Measurements from ENCODE around the gene TRIM8.

TRIM8 gene

DNA sequence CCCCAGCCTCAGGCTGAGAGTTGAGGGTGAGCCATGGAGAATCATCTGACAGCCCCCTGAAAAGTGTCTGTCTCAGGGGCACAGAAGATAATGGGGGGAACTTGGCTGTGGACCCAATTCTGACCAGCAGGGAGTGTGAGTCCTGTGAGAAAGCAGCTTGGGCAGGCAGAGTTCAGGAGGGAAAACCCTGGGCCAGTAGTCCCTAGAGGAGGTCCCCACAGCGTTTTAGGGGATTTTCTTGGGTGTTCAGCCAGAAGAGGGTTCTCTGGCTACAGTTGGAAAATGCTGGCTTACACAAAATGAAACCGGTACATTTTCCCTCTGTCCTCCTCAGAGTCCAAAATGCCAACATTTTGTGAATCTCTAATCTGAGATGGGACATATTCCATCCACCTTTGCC lies 35.8 kb upstream of the TRIM8 start:
- no peaks in the 10 kb centered on the region for H3K4me1 ChIP-seq (ENCODE audit: control insufficient read depth, low read length)
- H3K4me3 ChIP-seq (ENCODE audit: low read length) = no peak overlapping the region
- H3K27ac ChIP-seq (ENCODE audit: low read depth, low read length) = no peak overlapping the region
- H3K36me3 ChIP-seq (ENCODE audit: control insufficient read depth, low read length) = no peaks in the 10 kb centered on the region
- no peaks in the 10 kb centered on the region for H3K9me2 ChIP-seq (replicated peaks; ENCODE audit: control insufficient read depth, low read length)
- no peak overlapping the region for H3K4me2 ChIP-seq (ENCODE audit: low read length)
- no peaks in the 10 kb centered on the region for H3K27me3 ChIP-seq (ENCODE audit: control insufficient read depth, low read length)
- no peaks in the 10 kb centered on the region for H3K9me3 ChIP-seq (ENCODE audit: control insufficient read depth, insufficient read depth, low read length)
- H3K79me2 ChIP-seq (ENCODE audit: control insufficient read depth, low read length) = no peaks in the 10 kb centered on the region
- H4K20me1 ChIP-seq (ENCODE audit: control insufficient read depth, insufficient read depth, low read depth, low read length) = no peaks in the 10 kb centered on the region
- H3F3A ChIP-seq (ENCODE audit: control insufficient read depth, insufficient read depth) = no peaks in the 10 kb centered on the region
- TF ChIP-seq EZH2phosphoT487 (IDR thresholded peaks at IDR 0.05; ENCODE audit: borderline replicate concordance, low read length) = no peak
- TF ChIP-seq, protein P1, sequence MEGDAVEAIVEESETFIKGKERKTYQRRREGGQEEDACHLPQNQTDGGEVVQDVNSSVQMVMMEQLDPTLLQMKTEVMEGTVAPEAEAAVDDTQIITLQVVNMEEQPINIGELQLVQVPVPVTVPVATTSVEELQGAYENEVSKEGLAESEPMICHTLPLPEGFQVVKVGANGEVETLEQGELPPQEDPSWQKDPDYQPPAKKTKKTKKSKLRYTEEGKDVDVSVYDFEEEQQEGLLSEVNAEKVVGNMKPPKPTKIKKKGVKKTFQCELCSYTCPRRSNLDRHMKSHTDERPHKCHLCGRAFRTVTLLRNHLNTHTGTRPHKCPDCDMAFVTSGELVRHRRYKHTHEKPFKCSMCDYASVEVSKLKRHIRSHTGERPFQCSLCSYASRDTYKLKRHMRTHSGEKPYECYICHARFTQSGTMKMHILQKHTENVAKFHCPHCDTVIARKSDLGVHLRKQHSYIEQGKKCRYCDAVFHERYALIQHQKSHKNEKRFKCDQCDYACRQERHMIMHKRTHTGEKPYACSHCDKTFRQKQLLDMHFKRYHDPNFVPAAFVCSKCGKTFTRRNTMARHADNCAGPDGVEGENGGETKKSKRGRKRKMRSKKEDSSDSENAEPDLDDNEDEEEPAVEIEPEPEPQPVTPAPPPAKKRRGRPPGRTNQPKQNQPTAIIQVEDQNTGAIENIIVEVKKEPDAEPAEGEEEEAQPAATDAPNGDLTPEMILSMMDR (IDR thresholded peaks at IDR 0.05; ENCODE audit: low read depth, low read length, poor library complexity, severe bottlenecking) = no peak

GRCh38 chr10:102610441-102610887 lies 33.8 kb upstream of the TRIM8 start:
- Histone ChIP-seq H3K27ac (ENCODE audit: low read depth, low read length) (no peak overlapping the region), H3F3A (ENCODE audit: control insufficient read depth, insufficient read depth) (no peaks in the 10 kb centered on the region), H3K4me2 (ENCODE audit: low read length) (no peak overlapping the region), H3K79me2 (ENCODE audit: control insufficient read depth, low read length) (no peaks in the 10 kb centered on the region), H3K4me3 (ENCODE audit: low read length) (no peak overlapping the region), H3K9me2 (replicated peaks; ENCODE audit: control insufficient read depth, low read length) (no peaks in the 10 kb centered on the region), H3K4me1 (ENCODE audit: control insufficient read depth, low read length) (no peaks in the 10 kb centered on the region), H3K9me3 (ENCODE audit: control insufficient read depth, insufficient read depth, low read length) (no peaks in the 10 kb centered on the region), H3K36me3 (ENCODE audit: control insufficient read depth, low read length) (no peaks in the 10 kb centered on the region), H4K20me1 (ENCODE audit: control insufficient read depth, insufficient read depth, low read depth, low read length) (no peaks in the 10 kb centered on the region), H3K27me3 (ENCODE audit: control insufficient read depth, low read length) (no peaks in the 10 kb centered on the region)
- no peak for TF ChIP-seq EZH2phosphoT487 (IDR thresholded peaks at IDR 0.05; ENCODE audit: borderline replicate concordance, low read length)
- TF ChIP-seq, protein P1 (IDR thresholded peaks at IDR 0.05; ENCODE audit: low read depth, low read length, poor library complexity, severe bottlenecking) = no peak

GRCh38 chr10:102611514-102612087 lies 32.7 kb upstream of the TRIM8 start:
- Histone ChIP-seq H3K9me2 (replicated peaks; ENCODE audit: control insufficient read depth, low read length) (no peaks in the 10 kb centered on the region), H3K27ac (ENCODE audit: low read depth, low read length) (no peak overlapping the region), H3F3A (ENCODE audit: control insufficient read depth, insufficient read depth) (no peaks in the 10 kb centered on the region), H3K79me2 (ENCODE audit: control insufficient read depth, low read length) (no peaks in the 10 kb centered on the region), H3K4me3 (ENCODE audit: low read length) (no peak overlapping the region), H3K27me3 (ENCODE audit: control insufficient read depth, low read length) (no peaks in the 10 kb centered on the region), H3K9me3 (ENCODE audit: control insufficient read depth, insufficient read depth, low read length) (no peaks in the 10 kb centered on the region), H4K20me1 (ENCODE audit: control insufficient read depth, insufficient read depth, low read depth, low read length) (no peaks in the 10 kb centered on the region), H3K36me3 (ENCODE audit: control insufficient read depth, low read length) (no peaks in the 10 kb centered on the region), H3K4me2 (ENCODE audit: low read length) (no peak overlapping the region), H3K4me1 (ENCODE audit: control insufficient read depth, low read length) (no peaks in the 10 kb centered on the region)
- TF ChIP-seq, protein P1 (IDR thresholded peaks at IDR 0.05; ENCODE audit: low read depth, low read length, poor library complexity, severe bottlenecking) = no peak
- no peak for TF ChIP-seq EZH2phosphoT487 (IDR thresholded peaks at IDR 0.05; ENCODE audit: borderline replicate concordance, low read length)
